Astrocyte (in vitro differentiated cells and primary cell): ENCODE measurements around the gene THNSL1.

Source experiments
- EZH2 ChIP-seq: IDR thresholded peaks from 2 replicates; pipeline ENCODE4 v1.6.1; 2012; ENCODE audit warnings: mild to moderate bottlenecking, low read length, inconsistent platforms; ENCODE audit not compliant: insufficient read depth
- TF ChIP-seq, protein P1 (sequence below): IDR thresholded peaks from 2 replicates; pipeline ENCODE4 v1.5.1; 2011; ENCODE audit warnings: low read depth, mild to moderate bottlenecking, inconsistent platforms, low read length, moderate library complexity; ENCODE audit not compliant: insufficient read depth

DNA sequence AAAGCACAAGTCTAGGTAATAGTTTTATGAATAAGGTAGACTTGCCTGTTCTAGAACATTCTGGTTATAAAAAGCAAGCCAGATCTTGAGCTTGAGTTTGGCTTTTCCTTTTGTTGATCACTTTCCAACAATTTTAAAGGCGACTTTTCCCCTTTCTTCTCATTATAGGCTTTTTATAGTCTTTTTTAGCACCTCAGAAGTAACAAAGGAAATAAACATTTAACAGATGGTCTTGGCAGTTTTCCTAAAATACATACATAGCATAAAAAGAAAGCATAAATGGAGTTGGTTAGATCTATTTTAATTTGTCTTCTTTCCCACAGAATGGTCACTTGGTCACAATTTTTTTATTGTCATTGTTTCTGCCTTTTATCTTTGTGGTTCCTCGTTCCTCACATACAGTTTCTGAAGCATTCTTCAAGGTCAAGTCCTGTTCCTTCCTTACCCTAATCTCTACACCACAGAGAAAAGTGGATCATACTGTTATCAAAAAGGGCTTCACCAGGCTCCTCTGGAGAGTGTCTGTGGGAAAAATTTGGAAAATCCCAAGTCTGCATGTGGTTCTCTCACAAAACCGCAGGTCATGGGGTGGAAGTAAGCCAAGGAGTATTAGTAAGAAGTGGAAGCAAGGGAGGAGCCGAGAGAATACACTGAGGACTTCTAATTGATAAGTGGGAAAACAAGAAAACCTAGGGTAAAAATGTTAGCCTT, 31.3 kb downstream of the THNSL1 start:
- TF ChIP-seq, protein P1, sequence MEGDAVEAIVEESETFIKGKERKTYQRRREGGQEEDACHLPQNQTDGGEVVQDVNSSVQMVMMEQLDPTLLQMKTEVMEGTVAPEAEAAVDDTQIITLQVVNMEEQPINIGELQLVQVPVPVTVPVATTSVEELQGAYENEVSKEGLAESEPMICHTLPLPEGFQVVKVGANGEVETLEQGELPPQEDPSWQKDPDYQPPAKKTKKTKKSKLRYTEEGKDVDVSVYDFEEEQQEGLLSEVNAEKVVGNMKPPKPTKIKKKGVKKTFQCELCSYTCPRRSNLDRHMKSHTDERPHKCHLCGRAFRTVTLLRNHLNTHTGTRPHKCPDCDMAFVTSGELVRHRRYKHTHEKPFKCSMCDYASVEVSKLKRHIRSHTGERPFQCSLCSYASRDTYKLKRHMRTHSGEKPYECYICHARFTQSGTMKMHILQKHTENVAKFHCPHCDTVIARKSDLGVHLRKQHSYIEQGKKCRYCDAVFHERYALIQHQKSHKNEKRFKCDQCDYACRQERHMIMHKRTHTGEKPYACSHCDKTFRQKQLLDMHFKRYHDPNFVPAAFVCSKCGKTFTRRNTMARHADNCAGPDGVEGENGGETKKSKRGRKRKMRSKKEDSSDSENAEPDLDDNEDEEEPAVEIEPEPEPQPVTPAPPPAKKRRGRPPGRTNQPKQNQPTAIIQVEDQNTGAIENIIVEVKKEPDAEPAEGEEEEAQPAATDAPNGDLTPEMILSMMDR = no peak
- TF ChIP-seq EZH2 = no peak
